GM10266 (cell line): ENCODE results near the gene PKNOX2.

ENCODE experiments used
- DNase-seq: peaks from one replicate; pipeline ENCODE4 v3.0.0; 2012; ENCODE audit errors: extremely low spot score
- CTCF ChIP-seq: IDR thresholded peaks from 2 replicates; pipeline ENCODE4 v1.5.1; 2012; ENCODE audit warnings: mild to moderate bottlenecking, low read depth; ENCODE audit not compliant: control insufficient read depth, insufficient read depth; ENCODE audit errors: missing control alignments

Gene PKNOX2

GRCh38 chr11:125452125-125452470 is 287.5 kb downstream of the PKNOX2 start:
- no peak for TF ChIP-seq CTCF
- DNase-seq: no peak

GRCh38 chr11:125454047-125454446 is 289.5 kb downstream of the PKNOX2 start:
- DNase-seq: no peak
- no peak for TF ChIP-seq CTCF

- TF ChIP-seq CTCF: no peak
- DNase-seq: no peak
Measured at GRCh38 chr11:125455851-125456250, 291.3 kb downstream of the PKNOX2 start.

GRCh38 chr11:125457814-125458343 is 293.3 kb downstream of the PKNOX2 start:
- no peak for DNase-seq
- TF ChIP-seq CTCF: no peak

- DNase-seq: no peak
- TF ChIP-seq CTCF: no peak
Measured at GRCh38 chr11:125460275-125460674, 295.7 kb downstream of the PKNOX2 start.

GRCh38 chr11:125463590-125464269 is 299.2 kb downstream of the PKNOX2 start:
- TF ChIP-seq CTCF: no peak
- no peak for DNase-seq

GRCh38 chr11:125464270-125464662 is 299.7 kb downstream of the PKNOX2 start:
- no peak for TF ChIP-seq CTCF
- no peak for DNase-seq
